K562 (cell line): ENCODE results near the gene TM7SF2. TPM values are rescaled to one million over a fixed set of nuclear protein-coding genes. Genes with fewer than 3 reads are reported as not detected.

Source experiments
- MGA ChIP-seq: fragments of 450-650 bp; IDR thresholded peaks from 2 replicates; pipeline ENCODE4 v1.6.1; 2016; ENCODE audit warnings: mild to moderate bottlenecking, moderate library complexity
- polyA plus RNA-seq, 8 experiments: library from polyadenylated mRNA; depleted of rRNA in 4 of 8; stranded (reverse) in 5 of 8; unstranded in 3 of 8; fragments of >200 nt; fragmentation: Nextera tagmentation in 2 of 8; fragmentation: Illumina TruSeq in 1 of 8; extraction: Ambion mirVana in 2 of 8; extraction: Trizol in 1 of 8; gene quantifications; 2 replicates each; pipeline versions ENCODE4 v1.2.1 to v1.2.3, GENCODE V29; 2011 to 2014; ENCODE audit warnings: inconsistent platforms in 1 of 8, missing spikeins in 1 of 8
- total RNA-seq, 7 experiments: library from RNA; depleted of rRNA in 6 of 7; stranded (reverse); fragments of >200 nt in 6 of 7; fragmentation: Illumina TruSeq in 2 of 7; extraction: Trizol in 2 of 7; gene quantifications; 2 replicates each; pipeline versions ENCODE4 v1.2.1 to v1.2.3, GENCODE V29; 2011 to 2021; ENCODE audit warnings: low replicate concordance in 1 of 7

Gene TM7SF2
- total and polyA plus RNA-seq, 9 of the 15 experiments (the other 6 are each of a cell fraction or from before 2014, with no cell fraction given) = 1.2 to 22.0 (median 14.3) TPM

- TF ChIP-seq MGA = no peak
Measured at GRCh38 chr11:65095974-65096806, 15.5 kb upstream of the TM7SF2 start, which contains the start of gene VPS51 (continued).
